CD4-positive, alpha-beta T cell treated with Interleukin-1 beta for 1 hour (primary cell): Measurements from ENCODE around the gene NDUFS2.
"Not testable (repeated sequence)": the region's sequence is repeated elsewhere in the genome, so short reads cannot be mapped to it uniquely, and the experiment has no call there.

Experiments used
- DNase-seq, 2 donors: peaks; one replicate each; pipeline ENCODE4 v3.0.0-alpha.2; 2020 to 2022

The NDUFS2 gene

DNA sequence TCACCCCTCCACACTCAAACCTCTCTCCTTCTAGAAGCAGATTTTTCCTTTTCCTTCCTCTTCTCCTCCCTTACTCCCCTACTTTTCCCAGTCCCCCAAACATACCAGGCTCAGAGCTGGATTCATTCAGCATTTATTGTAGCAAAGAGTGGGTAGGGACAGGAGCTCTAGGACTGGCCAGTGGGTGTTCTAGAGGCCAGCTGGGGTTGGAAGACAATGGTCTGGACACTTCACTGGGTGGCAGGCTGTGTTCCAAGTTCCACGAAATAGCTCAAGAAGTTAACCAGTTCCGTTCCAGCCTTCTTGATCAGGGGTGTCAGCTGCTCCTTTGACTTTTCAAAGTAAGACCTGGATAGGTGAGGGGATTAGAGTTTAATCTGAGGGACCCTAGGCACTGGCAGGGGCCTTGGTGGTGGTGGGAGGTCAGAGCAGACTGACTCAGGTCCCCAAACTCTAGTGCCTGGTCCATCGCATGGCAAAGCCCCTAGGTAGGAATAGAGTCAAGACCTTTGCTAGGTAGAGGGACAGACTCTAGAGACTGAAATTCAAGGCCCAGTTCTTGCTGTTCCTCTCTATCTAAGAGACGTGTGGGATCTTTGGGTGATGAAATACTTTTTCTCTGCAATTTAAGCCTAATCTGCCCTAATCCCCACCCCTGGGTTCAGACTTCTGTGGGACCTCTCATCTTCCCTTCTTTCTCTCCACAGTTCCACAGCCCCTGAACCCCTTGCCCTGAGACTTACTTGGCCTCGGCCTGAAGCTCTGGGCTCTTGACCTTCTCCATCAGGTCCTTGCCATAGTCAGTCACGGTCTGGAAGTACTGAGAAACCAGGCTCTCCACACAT lies 20.2 kb downstream of the NDUFS2 start:
- DNase-seq: no peak

GRCh38 chr1:161223805-161224694 lies 21.9 kb downstream of the NDUFS2 start:
- no peak for DNase-seq

DNA sequence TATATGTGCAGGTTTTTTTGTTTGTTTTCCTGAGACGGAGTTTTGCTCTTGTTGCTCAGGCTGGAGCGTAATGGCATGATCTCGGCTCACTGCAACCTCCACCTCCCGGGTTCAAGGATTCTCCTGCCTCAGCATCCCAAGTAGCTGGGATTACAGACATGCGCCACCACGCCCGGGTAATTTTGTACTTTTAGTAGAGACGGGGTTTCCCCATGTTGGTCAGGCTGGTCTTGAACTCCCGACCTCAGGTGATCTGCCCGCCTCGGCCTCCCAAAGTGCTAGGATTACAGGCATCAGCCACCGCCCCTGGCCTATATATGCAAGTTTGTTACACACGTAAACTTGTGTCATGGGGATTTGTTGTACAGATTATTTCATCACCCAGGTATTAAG lies 22.5 kb downstream of the NDUFS2 start:
- not testable (repeated sequence) for DNase-seq

DNA sequence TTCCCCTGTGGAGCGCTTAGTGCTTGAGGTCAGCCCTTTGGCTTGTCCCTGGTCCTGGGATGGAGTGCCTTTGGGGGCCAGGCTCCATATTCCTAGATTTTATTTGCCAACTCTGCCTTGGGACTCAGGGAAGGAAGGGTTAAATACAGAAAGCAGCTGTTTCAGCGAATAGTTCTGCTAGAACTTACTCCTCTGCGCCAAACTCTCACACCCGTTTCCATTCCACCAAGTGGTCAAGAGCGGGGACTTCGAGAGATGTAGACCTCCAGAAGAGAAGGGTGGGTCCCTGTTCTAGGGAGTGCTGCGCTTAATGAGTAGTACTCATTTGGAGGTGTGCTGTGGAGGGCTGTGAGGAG lies 23.0 kb downstream of the NDUFS2 start:
- no peak for DNase-seq

DNA sequence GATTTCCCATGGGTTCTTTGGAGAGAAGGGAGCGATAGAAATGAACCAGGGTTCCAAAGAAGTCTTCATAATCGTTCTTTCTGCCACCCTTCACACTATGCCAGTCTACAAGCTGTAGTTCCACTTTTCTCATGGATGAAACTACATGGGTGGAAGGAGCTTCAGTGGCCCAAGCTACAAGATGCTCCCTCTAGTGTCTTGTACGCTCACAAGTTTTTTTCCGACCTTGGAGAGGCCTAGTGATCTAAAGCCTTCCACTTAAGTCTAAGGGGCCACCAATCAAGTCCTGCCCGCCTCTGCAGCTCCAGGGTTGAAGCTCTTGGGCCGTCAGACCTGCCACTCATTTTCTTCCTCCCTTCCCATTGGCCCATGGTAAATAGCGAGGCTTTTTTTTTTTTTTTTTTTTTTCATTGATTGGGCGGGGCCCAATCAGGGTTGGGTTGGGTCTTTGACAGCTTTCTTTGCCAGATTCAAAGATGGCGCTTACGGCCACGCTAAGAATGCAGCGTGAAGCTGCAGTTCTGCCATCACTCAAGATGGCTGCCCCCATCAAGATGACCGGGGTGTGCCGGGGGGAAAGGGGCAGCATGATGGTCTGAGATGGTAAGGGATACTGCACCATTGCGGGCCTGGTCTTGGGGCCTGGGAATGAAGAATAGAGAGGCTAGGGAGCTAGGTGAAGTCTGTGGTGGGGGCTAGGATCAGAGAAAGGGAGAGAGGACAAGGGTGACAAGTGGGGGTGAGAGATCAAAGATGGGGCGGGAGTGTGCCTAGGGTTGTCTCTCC lies 23.6 kb downstream of the NDUFS2 start, which contains the start of gene TOMM40L:
TOMM40L (plus strand) TSS at position 527 of the 786 bp plus-strand sequence. CDS start 430 bp downstream, outside the sequence.
- DNase-seq: peak; percentile 95 to 97

DNA sequence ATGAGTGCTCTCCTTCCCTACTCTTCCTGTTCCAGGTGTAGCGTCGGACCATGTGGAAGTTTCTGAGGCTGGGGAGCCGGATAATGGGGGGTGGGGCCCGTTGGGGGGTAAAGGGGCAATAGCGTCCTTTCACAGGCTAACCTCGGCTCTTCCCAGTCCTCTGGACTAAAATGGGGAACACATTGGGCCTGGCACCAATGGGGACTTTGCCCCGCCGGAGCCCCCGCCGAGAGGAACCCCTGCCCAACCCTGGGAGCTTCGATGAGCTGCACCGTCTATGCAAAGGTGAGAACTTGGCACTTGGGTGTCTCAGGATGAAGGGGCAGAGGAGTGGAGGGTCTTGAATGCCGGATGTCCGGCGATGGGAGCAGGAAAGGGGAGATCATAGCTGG lies 24.1 kb downstream of the NDUFS2 start:
- DNase-seq: no peak

DNA sequence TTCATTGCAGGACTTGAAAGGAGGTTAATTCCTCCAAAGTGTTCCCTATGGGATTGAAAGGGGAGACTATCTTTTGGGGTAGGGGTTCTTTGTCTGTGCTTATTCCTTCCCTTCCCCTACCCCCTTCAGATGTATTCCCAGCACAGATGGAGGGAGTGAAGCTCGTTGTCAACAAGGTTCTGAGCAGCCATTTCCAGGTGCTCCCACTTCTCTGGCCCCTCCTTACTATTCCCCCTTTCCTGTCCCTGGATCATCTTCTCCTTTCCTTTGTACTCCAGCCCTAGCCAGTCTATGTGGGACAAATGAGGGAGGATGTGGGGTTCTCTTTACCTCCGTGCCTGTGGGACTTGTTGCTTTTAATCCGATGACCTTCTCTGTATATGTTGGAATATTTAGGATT lies 24.6 kb downstream of the NDUFS2 start:
- DNase-seq: no peak

DNA sequence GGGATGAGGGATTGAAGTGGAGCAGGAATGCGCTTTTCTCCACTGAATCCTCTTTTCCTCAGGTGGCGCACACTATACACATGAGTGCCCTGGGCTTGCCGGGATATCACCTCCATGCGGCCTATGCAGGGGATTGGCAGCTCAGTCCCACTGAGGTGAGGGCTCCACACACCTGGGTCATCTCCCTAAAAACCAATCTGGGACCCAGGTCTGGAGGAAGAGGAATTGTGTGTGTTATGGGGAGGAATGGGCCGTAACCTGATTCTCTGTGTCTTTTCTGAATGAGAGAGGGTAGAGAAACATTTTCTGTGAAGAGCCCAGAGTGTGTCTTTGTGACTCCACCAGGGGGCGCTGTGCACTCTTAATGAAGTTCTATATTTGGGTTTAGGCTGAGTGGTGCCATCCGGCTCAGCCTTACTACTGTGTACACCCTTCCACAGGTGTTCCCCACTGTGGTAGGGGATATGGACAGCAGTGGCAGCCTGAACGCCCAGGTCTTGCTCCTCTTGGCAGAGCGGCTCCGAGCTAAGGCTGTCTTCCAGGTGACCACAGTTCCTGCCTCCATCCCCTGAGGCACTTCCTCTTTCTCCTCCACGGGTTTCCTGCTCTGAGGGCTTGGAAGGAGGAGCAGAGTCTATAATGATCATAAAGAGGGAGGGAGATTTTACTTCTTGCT lies 25.2 kb downstream of the NDUFS2 start:
- peak; percentile 83 to 87 for DNase-seq

- DNase-seq: no peak
Observed at GRCh38 chr1:161228032-161228431, 25.9 kb downstream of the NDUFS2 start.

GRCh38 chr1:161229896-161230295 lies 27.7 kb downstream of the NDUFS2 start:
- no peak for DNase-seq

- no peak for DNase-seq
Observed at GRCh38 chr1:161230762-161231161, 28.6 kb downstream of the NDUFS2 start.

DNA sequence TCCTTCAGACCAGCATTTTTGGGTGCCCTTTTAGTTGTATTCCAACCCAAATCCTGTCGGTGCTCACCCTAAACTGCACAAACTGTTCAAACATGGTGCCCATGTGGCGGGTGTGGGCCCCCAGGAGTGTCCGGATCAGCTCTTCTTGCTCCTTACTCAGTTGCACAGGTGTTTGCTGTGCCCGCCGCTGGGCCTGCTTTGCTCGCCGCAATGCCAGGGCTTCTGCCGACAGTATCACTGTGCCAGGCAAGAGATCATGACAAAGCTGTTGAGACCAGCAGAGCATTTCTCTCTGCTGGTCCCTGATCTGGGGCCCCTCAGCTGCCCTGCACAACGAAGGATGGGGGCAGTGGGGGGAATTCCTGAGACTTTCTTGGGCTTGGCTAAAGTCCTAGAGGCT lies 30.9 kb downstream of the NDUFS2 start:
- DNase-seq: no peak

GRCh38 chr1:161235957-161236775 lies 34.0 kb downstream of the NDUFS2 start:
- DNase-seq: no peak

- DNase-seq: no peak
Observed at GRCh38 chr1:161238039-161238473, 35.9 kb downstream of the NDUFS2 start, which contains the start of gene NR1I3. NR1I3 (minus strand) TSS chr1:161238203; CDS start chr1:161236565, 1,638 bp downstream.

DNA sequence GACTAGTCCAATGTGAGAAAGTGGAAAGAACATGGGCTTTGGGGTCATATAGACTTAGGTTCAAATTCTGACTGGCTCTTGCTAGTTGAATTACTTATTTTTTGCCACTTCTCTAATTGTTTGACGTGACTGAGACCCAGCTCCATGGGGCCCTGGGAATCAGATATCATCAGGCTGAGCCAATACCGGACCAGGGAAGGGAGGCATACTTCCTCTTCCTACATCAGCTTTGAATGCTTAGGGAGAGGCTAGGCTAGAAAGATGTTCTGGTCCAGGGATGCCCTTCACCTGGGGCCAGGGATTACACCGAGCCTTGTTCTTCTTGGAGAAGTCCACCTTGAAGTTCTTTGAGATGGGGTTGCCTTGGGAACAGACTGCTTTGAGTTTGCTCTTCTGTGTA lies 39.5 kb downstream of the NDUFS2 start:
- no peak for DNase-seq

DNA sequence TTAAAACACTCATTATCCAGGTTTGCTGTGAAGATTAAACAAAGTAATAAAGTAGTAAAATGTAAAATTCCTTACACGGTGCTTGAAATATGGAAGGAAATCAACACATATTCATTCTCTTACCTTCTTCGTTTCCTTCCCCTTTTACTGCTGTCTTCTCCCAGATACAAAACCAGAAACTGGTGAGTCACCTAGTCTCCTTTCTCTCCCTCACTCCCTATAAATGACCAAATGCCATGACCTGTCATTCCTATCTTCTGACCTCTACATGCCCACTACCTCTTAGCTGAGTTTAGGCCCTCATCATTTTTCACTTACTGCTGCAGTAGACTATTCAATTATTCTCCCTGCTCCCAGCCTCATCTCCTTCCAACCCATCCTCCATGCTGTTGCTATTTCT lies 40.1 kb downstream of the NDUFS2 start:
- no peak for DNase-seq

GRCh38 chr1:161244888-161245287 lies 42.7 kb downstream of the NDUFS2 start:
- no peak for DNase-seq

DNA sequence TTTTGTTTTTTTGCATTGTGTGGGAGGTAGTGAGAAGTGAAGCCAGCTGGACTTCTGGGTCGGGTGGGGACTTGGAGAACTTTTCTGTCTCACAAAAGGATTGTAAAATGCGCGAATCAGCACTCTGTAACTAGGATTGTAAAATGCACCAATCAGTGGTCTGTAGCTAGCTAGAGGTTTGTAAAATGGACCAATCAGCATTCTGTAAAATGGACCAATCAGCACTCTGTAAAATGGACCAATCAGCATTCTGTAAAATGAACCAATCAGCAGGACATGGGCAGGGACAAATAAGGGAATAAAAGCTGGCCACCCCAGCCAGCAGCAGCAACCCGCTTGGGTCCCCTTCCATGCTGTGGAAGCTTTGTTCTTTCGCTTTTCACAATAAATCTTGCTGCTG lies 47.9 kb downstream of the NDUFS2 start:
- DNase-seq: not testable (repeated sequence)

GRCh38 chr1:161250829-161251228 lies 48.7 kb downstream of the NDUFS2 start:
- no peak for DNase-seq

GRCh38 chr1:161251579-161251978 lies 49.4 kb downstream of the NDUFS2 start:
- no peak for DNase-seq

- DNase-seq: not testable (repeated sequence)
Observed at GRCh38 chr1:161255302-161255701, 53.1 kb downstream of the NDUFS2 start.
